DOHH2 (cell line): ENCODE measurements around the gene HS3ST5.

Experiments used
- EZH2phosphoT487 ChIP-seq: fragments of 200-600 bp; sonication (generic); IDR thresholded peaks from 2 replicates; pipeline ENCODE4 v1.6.1; 2017; ENCODE audit warnings: borderline replicate concordance, mild to moderate bottlenecking, antibody characterized with exemption, low read length, moderate library complexity, mixed read lengths
- TF ChIP-seq, protein P1 (sequence below): fragments of 200-600 bp; sonication (generic); IDR thresholded peaks from one replicate; pipeline ENCODE4 v1.5.1; 2014; ENCODE audit warnings: antibody characterized with exemption, mild to moderate bottlenecking, low read depth, low read length; ENCODE audit not compliant: poor library complexity, severe bottlenecking

- TF ChIP-seq, protein P1, sequence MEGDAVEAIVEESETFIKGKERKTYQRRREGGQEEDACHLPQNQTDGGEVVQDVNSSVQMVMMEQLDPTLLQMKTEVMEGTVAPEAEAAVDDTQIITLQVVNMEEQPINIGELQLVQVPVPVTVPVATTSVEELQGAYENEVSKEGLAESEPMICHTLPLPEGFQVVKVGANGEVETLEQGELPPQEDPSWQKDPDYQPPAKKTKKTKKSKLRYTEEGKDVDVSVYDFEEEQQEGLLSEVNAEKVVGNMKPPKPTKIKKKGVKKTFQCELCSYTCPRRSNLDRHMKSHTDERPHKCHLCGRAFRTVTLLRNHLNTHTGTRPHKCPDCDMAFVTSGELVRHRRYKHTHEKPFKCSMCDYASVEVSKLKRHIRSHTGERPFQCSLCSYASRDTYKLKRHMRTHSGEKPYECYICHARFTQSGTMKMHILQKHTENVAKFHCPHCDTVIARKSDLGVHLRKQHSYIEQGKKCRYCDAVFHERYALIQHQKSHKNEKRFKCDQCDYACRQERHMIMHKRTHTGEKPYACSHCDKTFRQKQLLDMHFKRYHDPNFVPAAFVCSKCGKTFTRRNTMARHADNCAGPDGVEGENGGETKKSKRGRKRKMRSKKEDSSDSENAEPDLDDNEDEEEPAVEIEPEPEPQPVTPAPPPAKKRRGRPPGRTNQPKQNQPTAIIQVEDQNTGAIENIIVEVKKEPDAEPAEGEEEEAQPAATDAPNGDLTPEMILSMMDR = no peak
- TF ChIP-seq EZH2phosphoT487 = no peak
Observed at GRCh38 chr6:114362396-114362795, 19.6 kb upstream of the HS3ST5 start.
